Measurements from ENCODE around the gene KLF12.

The KLF12 gene

DNA sequence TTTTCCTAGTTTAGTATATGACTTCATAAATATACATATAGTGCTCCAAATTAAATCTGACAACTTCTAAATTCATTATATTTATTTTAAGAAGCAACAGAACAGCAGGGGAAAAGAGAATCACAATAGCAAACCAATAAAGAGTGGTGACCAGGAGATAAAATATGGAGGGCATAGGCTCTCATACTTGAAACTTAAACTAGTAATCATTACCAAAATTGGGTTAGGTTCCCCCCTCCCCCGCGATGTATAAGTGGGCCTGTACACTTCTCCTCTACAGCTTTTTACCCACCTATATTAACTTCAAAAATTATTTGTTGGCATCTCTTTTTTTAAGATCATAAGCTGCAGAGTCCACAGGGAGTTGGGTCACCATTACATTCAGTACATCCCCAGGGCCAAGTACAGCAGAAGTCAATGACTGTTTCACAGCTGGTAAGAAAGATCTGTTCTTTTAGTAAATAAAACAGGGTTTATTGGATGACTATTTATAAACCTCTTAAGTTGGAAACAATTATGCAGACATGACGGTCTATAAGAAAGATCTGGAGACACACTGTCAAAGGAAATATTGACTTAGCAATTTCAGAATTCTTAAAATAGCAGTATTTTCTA is 29.4 kb downstream of the KLF12 start:
- no peak for DNase-seq (ENCODE audit: low read depth)
- H3K4me3 ChIP-seq (ENCODE audit: low read length), result no peak overlapping the region
- TF ChIP-seq, protein P1, sequence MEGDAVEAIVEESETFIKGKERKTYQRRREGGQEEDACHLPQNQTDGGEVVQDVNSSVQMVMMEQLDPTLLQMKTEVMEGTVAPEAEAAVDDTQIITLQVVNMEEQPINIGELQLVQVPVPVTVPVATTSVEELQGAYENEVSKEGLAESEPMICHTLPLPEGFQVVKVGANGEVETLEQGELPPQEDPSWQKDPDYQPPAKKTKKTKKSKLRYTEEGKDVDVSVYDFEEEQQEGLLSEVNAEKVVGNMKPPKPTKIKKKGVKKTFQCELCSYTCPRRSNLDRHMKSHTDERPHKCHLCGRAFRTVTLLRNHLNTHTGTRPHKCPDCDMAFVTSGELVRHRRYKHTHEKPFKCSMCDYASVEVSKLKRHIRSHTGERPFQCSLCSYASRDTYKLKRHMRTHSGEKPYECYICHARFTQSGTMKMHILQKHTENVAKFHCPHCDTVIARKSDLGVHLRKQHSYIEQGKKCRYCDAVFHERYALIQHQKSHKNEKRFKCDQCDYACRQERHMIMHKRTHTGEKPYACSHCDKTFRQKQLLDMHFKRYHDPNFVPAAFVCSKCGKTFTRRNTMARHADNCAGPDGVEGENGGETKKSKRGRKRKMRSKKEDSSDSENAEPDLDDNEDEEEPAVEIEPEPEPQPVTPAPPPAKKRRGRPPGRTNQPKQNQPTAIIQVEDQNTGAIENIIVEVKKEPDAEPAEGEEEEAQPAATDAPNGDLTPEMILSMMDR (IDR thresholded peaks at IDR 0.05; ENCODE audit: insufficient read depth, low read depth, low read length, missing control alignments), result no peak

DNA sequence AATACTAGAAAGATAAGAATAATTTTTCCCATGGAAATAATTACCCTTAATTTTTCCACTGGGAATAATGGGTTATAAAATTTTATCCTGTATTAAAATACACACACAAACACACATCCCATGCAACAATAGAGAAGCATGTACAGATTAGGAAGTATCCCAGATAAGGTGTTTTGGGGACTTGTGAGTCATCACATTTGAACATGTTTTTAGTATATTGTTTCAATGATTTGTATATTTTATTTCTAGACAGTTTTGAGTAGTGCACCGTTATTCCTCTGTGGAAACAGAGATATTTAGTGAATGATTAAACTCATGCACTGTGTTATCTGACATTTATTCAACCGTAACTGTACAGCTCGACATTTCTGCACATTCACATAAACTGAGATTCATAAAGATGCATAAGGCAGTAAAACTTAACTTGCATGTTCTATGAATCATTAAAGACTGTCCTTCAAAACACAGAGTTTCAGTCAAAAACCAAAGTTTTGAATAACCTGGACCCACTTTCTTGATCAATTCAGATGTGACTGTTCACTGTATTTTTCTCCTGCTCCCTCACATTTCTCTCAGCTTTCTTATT is 30.1 kb downstream of the KLF12 start:
- TF ChIP-seq, protein P1 (IDR thresholded peaks at IDR 0.05; ENCODE audit: insufficient read depth, low read depth, low read length, missing control alignments), result no peak
- DNase-seq (ENCODE audit: low read depth), result no peak
- no peak overlapping the region for H3K4me3 ChIP-seq (ENCODE audit: low read length)

DNA sequence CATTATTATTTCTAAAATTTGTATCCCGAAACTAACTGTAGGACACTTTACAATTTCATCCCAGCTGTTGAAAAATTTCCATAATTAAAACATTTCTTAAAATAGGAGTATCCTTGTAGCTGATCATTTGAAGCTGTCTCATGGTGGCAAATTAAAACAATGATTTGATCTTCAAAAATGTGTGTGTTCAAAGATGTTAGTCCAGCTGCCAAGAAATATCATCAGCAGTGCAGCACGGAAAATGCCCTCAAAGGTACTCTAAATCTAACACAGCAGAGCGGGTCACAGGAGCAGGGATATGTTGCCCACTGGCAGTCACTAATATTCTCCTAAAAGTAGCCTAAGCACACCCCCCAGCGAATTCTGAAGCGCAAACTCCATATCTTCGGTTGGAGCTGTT is 31.0 kb downstream of the KLF12 start:
- H3K4me3 ChIP-seq (ENCODE audit: low read length), result no peak overlapping the region
- TF ChIP-seq, protein P1 (IDR thresholded peaks at IDR 0.05; ENCODE audit: insufficient read depth, low read depth, low read length, missing control alignments), result no peak
- no peak for DNase-seq (ENCODE audit: low read depth)

DNA sequence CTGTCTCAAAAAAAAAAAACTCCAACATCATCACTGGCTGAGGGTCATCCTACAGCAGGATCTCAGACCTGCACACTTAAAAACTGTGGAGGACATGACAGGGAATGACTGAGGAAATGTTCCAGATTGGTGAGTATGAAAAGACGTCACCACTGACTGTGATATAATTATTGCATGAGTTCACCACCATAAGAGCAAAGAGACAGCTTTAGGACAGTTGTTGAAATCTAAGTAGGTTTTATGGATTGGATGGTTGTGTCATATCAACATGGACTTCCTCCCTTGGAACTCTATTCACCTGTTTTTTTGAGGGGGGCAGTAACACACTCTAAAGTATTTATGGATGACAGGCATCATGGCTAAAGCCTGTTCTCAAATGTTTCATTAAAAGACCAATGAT is 31.5 kb downstream of the KLF12 start:
- no peak overlapping the region for H3K4me3 ChIP-seq (ENCODE audit: low read length)
- TF ChIP-seq, protein P1 (IDR thresholded peaks at IDR 0.05; ENCODE audit: insufficient read depth, low read depth, low read length, missing control alignments), result no peak
- DNase-seq (ENCODE audit: low read depth), result no peak

DNA sequence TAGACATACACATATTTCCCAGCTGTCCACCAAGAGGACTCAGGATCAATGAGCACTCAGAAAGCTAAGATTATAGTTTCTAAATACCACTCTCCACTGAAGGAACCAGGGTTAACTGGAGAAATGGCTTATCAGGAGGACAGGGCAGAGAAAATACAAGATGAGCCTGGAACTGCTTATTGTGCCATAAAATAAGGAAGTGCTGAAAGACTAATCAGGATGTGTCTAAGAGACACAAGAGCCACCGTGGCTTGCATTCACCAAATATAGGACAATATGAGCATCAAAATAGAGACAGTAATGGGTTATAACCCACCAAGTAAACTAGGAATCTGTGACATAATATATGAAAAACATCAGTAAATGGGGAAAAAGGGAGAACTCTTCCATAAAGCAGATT is 32.8 kb downstream of the KLF12 start:
- DNase-seq (ENCODE audit: low read depth), result no peak
- no peak overlapping the region for H3K4me3 ChIP-seq (ENCODE audit: low read length)
- TF ChIP-seq, protein P1 (IDR thresholded peaks at IDR 0.05; ENCODE audit: insufficient read depth, low read depth, low read length, missing control alignments), result no peak

DNA sequence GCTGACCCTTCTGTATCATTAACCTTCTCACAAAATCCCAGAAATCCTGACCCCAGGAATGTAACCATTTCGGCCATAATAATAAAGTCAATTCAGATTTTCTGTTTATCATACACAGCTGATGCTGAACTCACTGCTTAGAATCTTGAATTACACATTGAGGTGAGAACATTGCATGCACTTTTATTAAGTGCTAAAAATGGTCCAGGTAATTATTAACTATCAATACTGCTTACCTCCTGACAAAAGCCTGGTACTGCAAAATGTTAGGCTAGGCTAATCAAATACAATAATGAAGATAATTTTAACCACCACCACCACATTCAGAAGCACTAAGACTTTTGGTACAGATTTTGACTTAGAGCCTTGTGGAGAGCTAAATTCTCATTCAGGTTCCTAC is 36.1 kb downstream of the KLF12 start:
- H3K4me3 ChIP-seq (ENCODE audit: low read length), result no peak overlapping the region
- TF ChIP-seq, protein P1 (IDR thresholded peaks at IDR 0.05; ENCODE audit: insufficient read depth, low read depth, low read length, missing control alignments), result no peak

DNA sequence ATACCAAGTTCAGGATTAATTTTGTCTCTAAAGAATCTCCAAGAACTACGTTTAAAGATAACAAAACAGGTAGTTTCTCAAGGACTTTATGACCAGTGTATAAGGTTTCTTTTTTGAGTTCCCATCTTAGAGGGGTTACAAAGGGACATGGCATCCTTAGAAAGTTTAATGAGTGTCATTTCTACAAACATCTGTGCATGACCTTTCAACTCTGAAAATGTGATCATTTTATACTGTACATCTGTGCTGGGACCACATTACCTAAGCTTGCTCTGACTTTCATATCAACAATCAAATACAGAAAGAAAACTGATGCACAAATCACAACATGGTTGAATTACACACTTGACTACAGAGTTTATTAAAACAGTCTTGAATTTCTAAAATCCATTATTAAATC is 37.1 kb downstream of the KLF12 start:
- H3K4me3 ChIP-seq (ENCODE audit: low read length), result no peak overlapping the region
- TF ChIP-seq, protein P1 (IDR thresholded peaks at IDR 0.05; ENCODE audit: insufficient read depth, low read depth, low read length, missing control alignments), result no peak
- DNase-seq (ENCODE audit: low read depth), result no peak

More for the DNA sequence above, 36.1 kb downstream of the KLF12 start:
- no peak for DNase-seq (ENCODE audit: low read depth)

Data from epithelial cell of esophagus (primary cell).